Activated CD8-positive, alpha-beta memory T cell treated with anti-CD3 and anti-CD28 coated beads, Interleukin-2, amount 50 U/mL, for 1 hour (primary cell): Measurements from ENCODE around the gene EPB41L1.

Experiments used
- DNase-seq: peaks from one replicate; pipeline ENCODE4 v3.0.0-alpha.2; 2020; ENCODE audit errors: extremely low read depth

Gene EPB41L1

DNA sequence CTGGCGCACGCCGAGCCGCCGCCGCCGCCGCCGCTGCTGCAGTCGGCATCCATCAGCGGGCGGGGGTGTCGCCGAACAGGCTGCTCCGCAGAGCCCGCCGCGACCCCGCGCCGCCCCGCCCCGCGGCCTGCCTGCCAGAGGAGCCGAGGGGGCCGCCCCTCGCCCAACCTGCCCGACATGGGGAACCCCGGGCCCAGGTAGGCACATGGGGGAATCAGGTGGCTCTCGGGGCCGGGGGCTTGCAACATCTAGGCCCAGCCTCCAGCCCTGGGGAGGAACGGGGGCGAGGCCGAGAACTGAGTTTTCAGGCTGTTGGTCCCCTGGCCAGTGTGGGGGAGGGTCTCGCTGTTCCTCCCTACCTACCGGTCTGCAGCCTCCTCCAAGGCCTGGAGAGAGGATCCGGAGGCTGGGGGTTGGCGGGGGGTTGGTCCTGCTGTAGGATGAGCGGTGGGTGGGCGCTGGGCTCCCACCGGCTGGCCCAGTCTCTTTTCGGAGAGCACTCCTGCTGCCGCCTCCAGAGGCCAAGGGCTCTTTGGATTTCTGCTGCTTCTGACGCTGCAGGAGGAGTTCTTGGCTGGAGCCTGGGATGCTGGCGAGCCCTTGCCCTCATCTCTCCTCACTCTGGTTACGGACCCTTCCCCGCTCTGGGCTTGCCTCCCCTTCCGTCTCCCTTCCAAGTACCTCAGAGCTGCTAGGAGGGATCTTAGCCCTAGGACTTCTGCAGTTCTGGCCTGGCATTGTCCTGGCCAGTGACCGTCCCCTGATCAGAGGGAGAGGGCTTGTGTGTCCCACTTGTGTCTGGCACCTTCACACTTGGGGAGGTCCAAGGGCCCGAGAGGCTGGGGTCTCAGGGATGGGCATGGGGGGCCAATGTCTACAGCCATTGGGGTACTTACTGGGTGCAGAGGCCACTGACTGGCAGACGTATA, at the start of gene EPB41L1:
TSS of gene EPB41L1 (plus strand) at position 41 of the 929 bp plus-strand sequence. CDS start 19,038 bp downstream, outside the sequence.
- no peak for DNase-seq

GRCh38 chr20:36104856-36105255, 49.7 kb upstream of the EPB41L1 start:
- no peak for DNase-seq

DNA sequence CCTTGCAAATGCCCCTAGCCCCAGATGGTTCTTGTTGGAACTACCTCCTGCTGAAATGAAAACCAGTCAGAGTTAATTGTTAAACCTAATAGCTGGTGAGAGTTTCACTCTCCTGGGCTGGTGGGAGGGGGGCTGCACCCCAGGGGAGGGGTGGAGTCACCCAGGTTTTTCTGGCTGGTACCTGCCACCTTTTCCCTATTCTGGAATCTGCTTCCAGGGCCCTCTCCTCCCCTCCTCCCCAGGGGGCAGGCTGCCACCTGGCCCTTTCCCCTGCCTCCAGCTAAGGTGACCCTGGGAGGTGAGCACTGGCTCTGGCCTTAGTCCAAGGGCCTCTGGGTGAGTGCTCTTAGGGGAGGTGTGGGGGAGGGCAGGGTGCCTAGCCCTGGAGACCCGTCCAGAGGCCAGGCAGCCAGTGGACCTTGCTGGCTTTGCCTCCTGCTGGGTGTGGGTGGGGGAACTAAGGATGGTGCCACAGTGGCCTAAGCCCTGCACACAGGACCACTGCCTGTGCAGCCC, 48.8 kb upstream of the EPB41L1 start:
- no peak for DNase-seq

DNA sequence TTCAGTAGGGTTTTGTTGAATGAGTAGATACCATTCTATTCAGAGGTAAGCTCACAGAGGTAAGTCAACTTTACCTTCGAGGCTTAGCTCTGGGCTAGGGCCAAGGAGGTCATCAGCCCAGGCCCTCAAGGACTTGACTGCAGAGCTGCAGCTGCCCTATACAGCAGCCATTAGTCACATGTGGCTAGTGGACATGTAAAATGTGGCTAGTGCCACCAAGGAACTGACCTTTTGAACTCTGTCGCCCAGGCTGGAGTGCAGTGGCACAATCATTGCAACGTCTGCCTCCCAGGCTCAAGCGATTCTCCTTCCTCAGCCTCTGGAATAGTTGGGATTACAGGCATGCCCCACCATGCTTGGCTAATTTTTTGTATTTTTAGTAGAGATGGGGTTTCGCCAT, 47.9 kb upstream of the EPB41L1 start:
- DNase-seq: no peak

GRCh38 chr20:36107881-36108280, 46.7 kb upstream of the EPB41L1 start:
- DNase-seq: no peak

DNA sequence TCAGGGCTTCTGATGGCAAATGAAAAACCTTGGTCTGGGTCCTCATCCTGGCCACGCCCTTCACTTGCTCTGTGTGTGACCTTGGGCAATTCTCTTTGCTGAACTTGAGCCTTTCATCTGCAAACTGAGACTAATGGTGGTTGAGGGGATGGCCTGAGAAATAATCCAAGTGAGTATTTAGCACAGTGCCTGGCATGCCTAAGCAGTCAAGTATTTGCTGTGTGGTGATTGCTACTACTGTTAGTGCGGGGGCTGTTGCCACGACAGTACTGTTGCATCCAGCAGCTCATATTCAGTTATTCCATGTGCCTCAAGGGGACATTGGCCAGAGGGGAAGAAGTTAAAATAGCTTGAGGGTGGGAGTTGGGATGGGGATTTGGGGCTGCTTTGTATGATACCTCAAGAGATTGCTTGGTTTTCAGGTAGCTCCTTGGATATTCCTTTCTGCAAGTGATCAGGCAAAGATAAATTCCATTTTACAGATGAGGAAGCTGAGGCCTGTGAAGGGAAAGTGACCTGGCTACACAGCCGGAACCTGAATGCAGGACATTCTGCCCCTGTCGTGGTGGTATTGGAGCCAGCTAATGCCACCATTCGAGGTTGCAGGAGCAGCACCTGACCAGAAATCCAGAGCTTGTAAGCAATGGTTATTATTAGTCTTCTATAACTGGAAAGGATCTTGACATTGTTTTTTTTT, 45.1 kb upstream of the EPB41L1 start:
- no peak for DNase-seq

DNA sequence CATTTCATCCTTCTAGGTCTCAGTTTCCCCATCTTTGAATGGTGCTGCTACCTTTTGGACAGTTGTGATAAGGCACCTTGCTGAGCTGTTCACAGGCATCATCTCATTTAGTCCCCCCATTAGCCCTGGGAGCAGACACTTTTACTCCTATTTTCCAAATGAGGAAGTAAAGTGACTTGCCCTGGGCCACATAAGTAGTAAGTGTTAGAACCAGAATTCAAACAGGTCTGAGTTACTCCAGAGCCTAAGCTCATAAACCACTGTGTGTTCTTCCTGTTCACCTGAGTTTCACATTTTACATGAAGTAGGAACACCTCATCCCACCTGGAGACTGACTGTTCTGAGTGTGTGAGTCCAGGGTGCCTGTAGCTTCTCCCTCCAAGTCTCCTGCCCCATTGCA, 43.5 kb upstream of the EPB41L1 start:
- DNase-seq: no peak

DNA sequence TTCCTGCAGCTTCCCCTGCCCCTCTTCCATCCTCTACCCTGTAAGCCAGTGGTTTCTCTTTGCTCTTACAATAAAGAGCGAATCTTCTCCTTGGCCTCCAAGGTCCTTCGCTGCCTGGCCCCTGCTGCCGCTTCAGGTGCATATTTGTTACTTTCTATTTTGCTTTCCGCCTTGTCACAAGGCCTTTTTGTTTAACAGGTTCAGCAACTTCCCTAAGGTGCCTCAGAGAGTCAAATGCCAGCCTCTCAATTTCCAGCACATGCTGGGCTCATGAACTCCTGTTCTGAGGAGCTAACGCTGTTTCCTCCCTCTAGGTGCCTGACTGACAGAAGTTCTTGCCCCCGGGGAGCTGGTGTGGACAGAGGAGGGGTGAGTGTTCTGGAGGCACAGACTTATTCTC, 42.4 kb upstream of the EPB41L1 start:
- DNase-seq: no peak

GRCh38 chr20:36113036-36113435, 41.5 kb upstream of the EPB41L1 start:
- no peak for DNase-seq

GRCh38 chr20:36113566-36114250, 40.8 kb upstream of the EPB41L1 start:
- no peak for DNase-seq

GRCh38 chr20:36114707-36115106, 39.8 kb upstream of the EPB41L1 start:
- DNase-seq: no peak

GRCh38 chr20:36115925-36116324, 38.6 kb upstream of the EPB41L1 start:
- no peak for DNase-seq

DNA sequence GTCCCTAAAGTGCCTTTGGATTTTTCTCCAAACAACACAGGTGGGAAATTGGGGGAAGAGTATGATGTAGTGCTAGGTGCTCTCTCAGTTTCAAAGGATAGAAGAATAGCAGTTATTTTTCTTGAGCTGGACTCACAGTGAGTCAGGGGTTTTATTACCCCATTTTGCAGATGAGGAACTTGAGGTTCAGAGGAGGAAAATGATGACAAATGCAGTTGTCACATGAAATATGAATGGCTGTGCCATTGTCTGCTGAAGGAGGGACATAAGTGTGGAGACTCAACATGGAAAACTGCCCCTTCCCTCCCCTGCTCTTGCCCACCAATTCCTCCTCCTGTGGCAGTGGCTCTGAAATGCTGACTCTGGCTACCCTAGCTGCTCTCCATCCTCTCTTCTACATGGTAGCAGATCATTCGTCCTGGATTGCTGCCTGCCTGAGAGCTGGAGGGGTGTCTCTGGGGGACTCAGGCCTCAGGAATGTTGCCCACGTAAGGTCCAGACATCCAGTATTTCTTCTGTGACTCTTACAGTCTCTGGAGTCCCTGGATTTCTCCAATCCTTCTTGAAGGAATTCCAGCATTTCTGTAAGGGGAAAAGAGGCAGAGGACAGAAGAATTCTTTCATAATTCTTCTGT, 37.6 kb upstream of the EPB41L1 start:
- DNase-seq: no peak

DNA sequence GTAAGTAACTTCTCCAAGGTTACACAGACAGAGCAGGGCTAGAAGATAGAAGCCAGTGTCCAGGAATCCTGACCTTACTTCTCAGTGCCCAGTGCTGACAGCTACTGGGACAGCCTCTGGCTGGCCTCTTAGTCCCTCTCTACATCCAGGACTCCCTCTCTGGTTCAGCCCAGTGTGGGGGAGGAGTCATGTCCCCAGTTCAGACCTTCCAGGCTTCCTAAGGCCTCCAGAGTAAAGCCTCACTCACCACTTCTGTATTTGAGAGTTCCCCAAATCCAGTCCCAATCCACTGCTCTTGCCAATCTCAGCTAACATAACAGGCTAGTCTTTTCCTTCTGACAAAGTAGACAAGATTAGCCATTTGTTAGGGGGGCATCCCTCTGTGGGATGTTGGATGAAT, 36.9 kb upstream of the EPB41L1 start:
- no peak for DNase-seq

- DNase-seq: no peak
Observed at GRCh38 chr20:36118371-36118770, 36.2 kb upstream of the EPB41L1 start.

- no peak for DNase-seq
Observed at GRCh38 chr20:36119537-36119936, 35.0 kb upstream of the EPB41L1 start.

DNA sequence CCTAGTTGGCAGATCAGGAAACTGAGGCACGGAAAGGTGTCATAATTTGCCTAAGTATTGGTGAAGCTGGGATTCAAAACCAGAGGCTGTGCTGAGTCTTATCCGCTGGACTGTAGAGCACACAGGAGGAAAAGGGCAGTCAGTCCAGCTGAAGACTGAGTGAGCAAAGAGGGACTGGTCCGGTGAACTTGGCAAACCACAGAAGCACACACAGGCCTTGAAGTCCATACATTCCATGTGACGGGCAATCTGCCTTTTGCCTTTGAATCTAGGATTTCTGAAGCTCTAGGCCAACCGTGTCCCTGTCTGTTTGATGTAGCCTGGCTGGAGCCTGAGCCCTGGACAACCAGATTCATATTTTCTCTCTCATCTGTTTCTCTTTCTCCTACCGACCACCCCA, 34.3 kb upstream of the EPB41L1 start:
- DNase-seq: no peak

GRCh38 chr20:36120991-36121390, 33.5 kb upstream of the EPB41L1 start:
- no peak for DNase-seq

DNA sequence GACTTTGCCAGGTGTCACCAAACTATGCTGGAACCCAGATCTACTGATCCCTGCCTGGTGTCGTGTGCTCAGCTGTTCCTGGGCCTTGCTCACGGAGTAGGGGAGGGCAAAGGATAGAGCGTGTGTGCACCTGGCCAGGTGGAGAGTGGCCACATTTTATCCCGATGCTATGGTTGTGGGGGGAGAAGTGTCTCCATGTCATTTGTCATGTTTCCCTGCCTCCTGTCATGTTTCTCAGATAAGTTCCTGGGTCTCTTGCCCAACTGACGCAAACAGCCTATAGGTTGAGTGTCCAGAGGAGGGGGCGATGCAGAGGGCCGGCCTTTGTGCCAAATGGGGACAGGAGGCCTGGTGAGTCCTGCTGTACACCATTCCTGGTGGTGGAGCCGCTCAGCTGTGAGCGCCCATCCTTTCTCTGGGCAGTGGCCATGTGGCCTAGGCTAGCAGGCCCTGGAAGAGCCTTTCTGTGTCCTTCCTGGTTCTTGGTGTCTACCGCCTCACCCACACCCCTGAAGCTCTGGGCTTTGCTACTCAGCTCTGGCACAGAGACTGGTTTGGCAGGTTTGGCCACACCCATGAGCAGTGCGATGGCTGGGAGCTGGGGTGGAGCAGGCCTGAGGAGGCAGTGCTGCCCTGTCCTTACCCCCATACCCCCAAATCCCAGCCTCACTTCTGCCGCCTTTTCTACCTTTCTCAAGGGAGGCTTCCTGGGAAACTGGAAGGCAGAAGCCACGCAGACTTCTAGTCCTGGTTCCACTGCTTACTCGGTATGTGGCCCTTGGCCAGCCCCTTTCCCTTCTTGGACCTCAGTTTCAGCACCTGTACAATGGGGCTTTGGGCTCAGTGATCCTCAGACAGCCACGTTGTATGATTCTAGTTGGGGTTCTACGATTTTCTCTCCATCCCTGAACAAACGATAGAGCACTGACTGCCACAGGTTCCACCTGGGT, 32.3 kb upstream of the EPB41L1 start:
- no peak for DNase-seq

DNA sequence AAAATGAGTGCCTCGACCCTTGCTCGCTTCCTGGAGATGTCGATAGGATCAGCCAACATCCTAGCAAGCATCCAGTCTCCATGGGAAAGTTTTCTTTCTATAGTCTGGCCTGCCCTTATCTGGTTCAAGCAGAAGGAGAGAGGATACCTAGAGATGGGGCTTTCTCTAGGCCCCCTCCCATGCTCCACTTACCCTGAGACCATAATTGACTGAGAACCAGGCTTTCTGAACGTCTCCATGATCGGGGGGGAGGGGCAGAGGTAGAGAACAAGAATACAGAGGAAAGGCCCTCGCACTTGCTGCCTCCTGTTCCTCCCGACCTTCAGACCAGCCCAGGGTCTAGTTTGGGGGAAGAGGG, 31.6 kb upstream of the EPB41L1 start:
- no peak for DNase-seq

DNA sequence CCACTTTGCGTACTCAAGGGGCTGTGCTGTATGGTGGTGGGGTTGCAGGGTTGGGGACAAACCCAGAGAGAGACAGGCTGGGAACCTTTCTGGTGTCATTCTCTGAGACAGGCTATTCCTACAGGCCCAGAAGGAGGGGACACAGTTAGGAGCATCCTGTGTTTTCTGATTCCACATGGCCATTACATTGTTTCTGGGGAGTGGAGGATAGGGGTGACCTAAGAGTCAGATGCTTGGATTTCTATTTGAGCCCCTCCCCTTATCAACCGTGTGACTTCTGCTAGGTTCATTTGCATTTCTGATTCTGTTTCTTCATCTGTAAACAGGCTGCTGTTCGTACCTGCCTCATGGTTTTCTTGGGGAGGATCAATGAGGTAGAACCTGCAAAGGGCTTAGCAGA, 29.4 kb upstream of the EPB41L1 start:
- no peak for DNase-seq
